Muscle layer of colon (tissue), 2 donors: Measurements from ENCODE around the gene ROBO2.

Experiments used
- H3K27ac ChIP-seq: one replicate; pipeline ENCODE4 v1.7.0; 2013; ENCODE audit warnings: low read depth, mild to moderate bottlenecking, low read length, moderate library complexity
- H3K27me3 ChIP-seq, 2 donors: one replicate each; pipeline ENCODE4 v1.7.0; 2013; ENCODE audit warnings: low read length in 2 of 2, mild to moderate bottlenecking in 2 of 2; ENCODE audit not compliant: insufficient read depth in 2 of 2, control insufficient read depth in 1 of 2
- H3K36me3 ChIP-seq: one replicate; pipeline ENCODE4 v1.7.0; 2013; ENCODE audit warnings: mild to moderate bottlenecking, low read length; ENCODE audit not compliant: insufficient read depth
- H3K4me1 ChIP-seq: one replicate; pipeline ENCODE4 v1.7.0; 2013; ENCODE audit warnings: mild to moderate bottlenecking, low read length; ENCODE audit not compliant: insufficient read depth
- H3K4me3 ChIP-seq, 2 donors: one replicate each; pipeline ENCODE4 v1.7.0; 2013; ENCODE audit warnings: low read length in 2 of 2, low read depth in 1 of 2, mild to moderate bottlenecking in 1 of 2, moderate library complexity in 1 of 2
- H3K9ac ChIP-seq: one replicate; pipeline ENCODE4 v1.7.0; 2013; ENCODE audit warnings: low read length
- H3K9me3 ChIP-seq: one replicate; pipeline ENCODE4 v1.7.0; 2013; ENCODE audit warnings: mild to moderate bottlenecking, low read length
- donor health status: abdominal sarcoma.
- donor health status: Adenocarcinoma of cecum.

The ROBO2 gene

GRCh38 chr3:77660718-77661117, 620.8 kb downstream of the ROBO2 start:
- Histone ChIP-seq H3K9ac (no peak overlapping the region), H3K4me1 (no peaks in the 10 kb centered on the region), H3K27ac (no peak overlapping the region), H3K4me3 (no peak overlapping the region), H3K36me3 (no peaks in the 10 kb centered on the region), H3K9me3 (no peaks in the 10 kb centered on the region), H3K27me3 (no peaks in the 10 kb centered on the region)

GRCh38 chr3:77667901-77668300, 628.0 kb downstream of the ROBO2 start:
- Histone ChIP-seq H3K4me3 (no peak overlapping the region), H3K36me3 (no peaks in the 10 kb centered on the region), H3K27ac (no peak overlapping the region), H3K27me3 (no peaks in the 10 kb centered on the region), H3K9ac (no peak overlapping the region), H3K9me3 (no peaks in the 10 kb centered on the region), H3K4me1 (no peaks in the 10 kb centered on the region)

GRCh38 chr3:77668376-77668775, 628.5 kb downstream of the ROBO2 start:
- no peaks in the 10 kb centered on the region for H3K36me3 ChIP-seq
- no peaks in the 10 kb centered on the region for H3K4me1 ChIP-seq
- H3K27me3 ChIP-seq, result no peaks in the 10 kb centered on the region
- no peaks in the 10 kb centered on the region for H3K9me3 ChIP-seq
- H3K9ac ChIP-seq, result no peak overlapping the region
- H3K4me3 ChIP-seq, result no peak overlapping the region
- H3K27ac ChIP-seq, result no peak overlapping the region

GRCh38 chr3:77672016-77672415, 632.1 kb downstream of the ROBO2 start:
- H3K9ac ChIP-seq, result no peak overlapping the region
- no peak overlapping the region for H3K4me3 ChIP-seq
- no peaks in the 10 kb centered on the region for H3K36me3 ChIP-seq
- no peaks in the 10 kb centered on the region for H3K27me3 ChIP-seq
- H3K9me3 ChIP-seq, result no peaks in the 10 kb centered on the region
- no peaks in the 10 kb centered on the region for H3K4me1 ChIP-seq
- H3K27ac ChIP-seq, result no peak overlapping the region

GRCh38 chr3:77682162-77682561, 642.3 kb downstream of the ROBO2 start:
- Histone ChIP-seq H3K9ac (no peak overlapping the region), H3K9me3 (no peaks in the 10 kb centered on the region), H3K4me3 (no peak overlapping the region)

GRCh38 chr3:77684115-77684514, 644.2 kb downstream of the ROBO2 start:
- H3K4me3 ChIP-seq, result no peak overlapping the region
- H3K27me3 ChIP-seq, result no peaks in the 10 kb centered on the region
- no peaks in the 10 kb centered on the region for H3K36me3 ChIP-seq
- no peak overlapping the region for H3K27ac ChIP-seq
- no peaks in the 10 kb centered on the region for H3K9me3 ChIP-seq
- H3K9ac ChIP-seq, result no peak overlapping the region
- H3K4me1 ChIP-seq, result no peaks in the 10 kb centered on the region

More at GRCh38 chr3:77682162-77682561, 642.3 kb downstream of the ROBO2 start:
- Histone ChIP-seq H3K4me1 (no peaks in the 10 kb centered on the region), H3K36me3 (no peaks in the 10 kb centered on the region), H3K27ac (no peak overlapping the region), H3K27me3 (no peaks in the 10 kb centered on the region)

- H3K27me3 ChIP-seq, result no peaks in the 10 kb centered on the region
- no peak overlapping the region for H3K4me3 ChIP-seq
- no peaks in the 10 kb centered on the region for H3K4me1 ChIP-seq
- no peak overlapping the region for H3K27ac ChIP-seq
- H3K9me3 ChIP-seq, result no peaks in the 10 kb centered on the region
- no peak overlapping the region for H3K9ac ChIP-seq
- no peaks in the 10 kb centered on the region for H3K36me3 ChIP-seq
Observed at GRCh38 chr3:77685713-77686112, 645.8 kb downstream of the ROBO2 start.

- H3K9ac ChIP-seq, result no peak overlapping the region
- no peaks in the 10 kb centered on the region for H3K27me3 ChIP-seq
- no peak overlapping the region for H3K4me3 ChIP-seq
- no peak overlapping the region for H3K27ac ChIP-seq
- no peaks in the 10 kb centered on the region for H3K4me1 ChIP-seq
- no peaks in the 10 kb centered on the region for H3K36me3 ChIP-seq
- H3K9me3 ChIP-seq, result no peaks in the 10 kb centered on the region
Observed at GRCh38 chr3:77686560-77686959, 646.7 kb downstream of the ROBO2 start.

- no peak overlapping the region for H3K9ac ChIP-seq
Observed at GRCh38 chr3:77687545-77687944, 647.6 kb downstream of the ROBO2 start.

GRCh38 chr3:77690284-77690845, 650.5 kb downstream of the ROBO2 start:
- no peaks in the 10 kb centered on the region for H3K4me1 ChIP-seq
- no peaks in the 10 kb centered on the region for H3K9me3 ChIP-seq
- H3K27ac ChIP-seq, result no peak overlapping the region
- no peaks in the 10 kb centered on the region for H3K36me3 ChIP-seq
- H3K9ac ChIP-seq, result no peak overlapping the region
- no peaks in the 10 kb centered on the region for H3K27me3 ChIP-seq
- no peak overlapping the region for H3K4me3 ChIP-seq

More at GRCh38 chr3:77687545-77687944, 647.6 kb downstream of the ROBO2 start:
- Histone ChIP-seq H3K27me3 (no peaks in the 10 kb centered on the region), H3K27ac (no peak overlapping the region), H3K9me3 (no peaks in the 10 kb centered on the region), H3K4me3 (no peak overlapping the region), H3K4me1 (no peaks in the 10 kb centered on the region), H3K36me3 (no peaks in the 10 kb centered on the region)

- no peak overlapping the region for H3K9ac ChIP-seq
- no peaks in the 10 kb centered on the region for H3K27me3 ChIP-seq
- H3K9me3 ChIP-seq, result no peaks in the 10 kb centered on the region
- H3K4me1 ChIP-seq, result no peaks in the 10 kb centered on the region
- H3K4me3 ChIP-seq, result no peak overlapping the region
- H3K27ac ChIP-seq, result no peak overlapping the region
- no peaks in the 10 kb centered on the region for H3K36me3 ChIP-seq
Observed at GRCh38 chr3:77693147-77693546, 653.2 kb downstream of the ROBO2 start.

GRCh38 chr3:77699125-77699691, 659.3 kb downstream of the ROBO2 start:
- no peaks in the 10 kb centered on the region for H3K27me3 ChIP-seq
- H3K9me3 ChIP-seq, result no peaks in the 10 kb centered on the region
- H3K27ac ChIP-seq, result no peak overlapping the region
- H3K9ac ChIP-seq, result no peak overlapping the region
- H3K4me1 ChIP-seq, result no peaks in the 10 kb centered on the region
- H3K36me3 ChIP-seq, result no peaks in the 10 kb centered on the region
- no peak overlapping the region for H3K4me3 ChIP-seq
